Stimulated activated memory B cell treated with anti-CD40 and anti-IgM and Interleukin-4, amounts not matched to agents 10 μg/mL and 1 μg/mL and 100 μg/mL, for 72 hours (primary cell): ENCODE measurements around the gene ALDH1A1.

Source experiments
- ATAC-seq: fragments of 150-1000 bp; cut with Tn5 transposase; 2 replicates; pipeline ENCODE4 v1.10.0; 2021
- H3K27ac Mint-ChIP-seq: one replicate; pipeline ENCODE4 v1.8.0; 2022; ENCODE audit warnings: mild to moderate bottlenecking, mixed read lengths
- H3K27me3 Mint-ChIP-seq: one replicate; pipeline ENCODE4 v1.8.0; 2022; ENCODE audit warnings: mixed read lengths
- H3K36me3 Mint-ChIP-seq: one replicate; pipeline ENCODE4 v1.8.0; 2022; ENCODE audit warnings: mixed read lengths
- H3K4me1 Mint-ChIP-seq: one replicate; pipeline ENCODE4 v1.8.0; 2022; ENCODE audit warnings: mixed read lengths
- H3K4me3 Mint-ChIP-seq: one replicate; pipeline ENCODE4 v1.8.0; 2022; ENCODE audit warnings: mild to moderate bottlenecking, moderate library complexity, mixed read lengths
- H3K9me3 Mint-ChIP-seq: one replicate; pipeline ENCODE4 v1.8.0; 2022; ENCODE audit warnings: mixed read lengths

ALDH1A1 gene

GRCh38 chr9:72921888-72922654 lies 30.8 kb downstream of the ALDH1A1 start:
- Mint-ChIP-seq H3K4me3 (no peak overlapping the region), H3K27ac (no peak overlapping the region), H3K27me3 (no peaks in the 10 kb centered on the region), H3K4me1 (no peaks in the 10 kb centered on the region), H3K36me3 (no peaks in the 10 kb centered on the region), H3K9me3 (no peaks in the 10 kb centered on the region)
- ATAC-seq, result no peak

- H3K36me3 Mint-ChIP-seq, result no peaks in the 10 kb centered on the region
- H3K4me1 Mint-ChIP-seq, result no peaks in the 10 kb centered on the region
- H3K4me3 Mint-ChIP-seq, result no peak overlapping the region
- H3K27ac Mint-ChIP-seq, result no peak overlapping the region
- no peaks in the 10 kb centered on the region for H3K9me3 Mint-ChIP-seq
- ATAC-seq, result no peak
- H3K27me3 Mint-ChIP-seq, result no peaks in the 10 kb centered on the region
Observed at GRCh38 chr9:72919246-72919945, 33.5 kb downstream of the ALDH1A1 start.

- Mint-ChIP-seq H3K27ac (no peak overlapping the region), H3K9me3 (no peaks in the 10 kb centered on the region), H3K27me3 (no peaks in the 10 kb centered on the region), H3K4me1 (no peaks in the 10 kb centered on the region), H3K36me3 (no peaks in the 10 kb centered on the region), H3K4me3 (no peak overlapping the region)
- ATAC-seq, result no peak
Observed at GRCh38 chr9:72917892-72918509, 34.9 kb downstream of the ALDH1A1 start.

- Mint-ChIP-seq H3K9me3 (no peaks in the 10 kb centered on the region), H3K27ac (no peak overlapping the region)
- no peak for ATAC-seq
Observed at GRCh38 chr9:72915659-72916058, 37.2 kb downstream of the ALDH1A1 start.

GRCh38 chr9:72914750-72915149 lies 38.1 kb downstream of the ALDH1A1 start:
- no peaks in the 10 kb centered on the region for H3K27me3 Mint-ChIP-seq
- no peak for ATAC-seq
- no peak overlapping the region for H3K4me3 Mint-ChIP-seq
- H3K9me3 Mint-ChIP-seq, result no peaks in the 10 kb centered on the region
- no peaks in the 10 kb centered on the region for H3K36me3 Mint-ChIP-seq
- no peaks in the 10 kb centered on the region for H3K4me1 Mint-ChIP-seq
- H3K27ac Mint-ChIP-seq, result no peak overlapping the region

More at GRCh38 chr9:72915659-72916058, 37.2 kb downstream of the ALDH1A1 start:
- no peaks in the 10 kb centered on the region for H3K36me3 Mint-ChIP-seq
- H3K27me3 Mint-ChIP-seq, result no peaks in the 10 kb centered on the region
- H3K4me1 Mint-ChIP-seq, result no peaks in the 10 kb centered on the region
- H3K4me3 Mint-ChIP-seq, result no peak overlapping the region

GRCh38 chr9:72913382-72914009 lies 39.4 kb downstream of the ALDH1A1 start:
- no peak for ATAC-seq
- H3K4me1 Mint-ChIP-seq, result no peaks in the 10 kb centered on the region
- H3K9me3 Mint-ChIP-seq, result no peaks in the 10 kb centered on the region
- no peaks in the 10 kb centered on the region for H3K36me3 Mint-ChIP-seq
- H3K27me3 Mint-ChIP-seq, result no peaks in the 10 kb centered on the region
- H3K4me3 Mint-ChIP-seq, result no peak overlapping the region
- H3K27ac Mint-ChIP-seq, result no peak overlapping the region

GRCh38 chr9:72912476-72913381 lies 40.1 kb downstream of the ALDH1A1 start:
- Mint-ChIP-seq H3K9me3 (no peaks in the 10 kb centered on the region), H3K4me1 (no peaks in the 10 kb centered on the region), H3K4me3 (no peak overlapping the region), H3K27me3 (no peaks in the 10 kb centered on the region), H3K36me3 (no peaks in the 10 kb centered on the region), H3K27ac (no peak overlapping the region)
- no peak for ATAC-seq

- ATAC-seq, result no peak
- no peak overlapping the region for H3K4me3 Mint-ChIP-seq
- no peaks in the 10 kb centered on the region for H3K4me1 Mint-ChIP-seq
- no peak overlapping the region for H3K27ac Mint-ChIP-seq
- H3K9me3 Mint-ChIP-seq, result no peaks in the 10 kb centered on the region
- no peaks in the 10 kb centered on the region for H3K27me3 Mint-ChIP-seq
- H3K36me3 Mint-ChIP-seq, result no peaks in the 10 kb centered on the region
Observed at GRCh38 chr9:72911816-72912215, 41.0 kb downstream of the ALDH1A1 start.

- Mint-ChIP-seq H3K27me3 (no peaks in the 10 kb centered on the region), H3K27ac (no peak overlapping the region), H3K4me1 (no peaks in the 10 kb centered on the region), H3K4me3 (no peak overlapping the region), H3K36me3 (no peaks in the 10 kb centered on the region), H3K9me3 (no peaks in the 10 kb centered on the region)
- ATAC-seq, result no peak
Observed at GRCh38 chr9:72911247-72911775, 41.5 kb downstream of the ALDH1A1 start.

- no peak overlapping the region for H3K27ac Mint-ChIP-seq
- H3K27me3 Mint-ChIP-seq, result no peaks in the 10 kb centered on the region
- no peaks in the 10 kb centered on the region for H3K4me1 Mint-ChIP-seq
- no peak overlapping the region for H3K4me3 Mint-ChIP-seq
- H3K36me3 Mint-ChIP-seq, result no peaks in the 10 kb centered on the region
- no peak for ATAC-seq
- no peaks in the 10 kb centered on the region for H3K9me3 Mint-ChIP-seq
Observed at GRCh38 chr9:72909428-72909827, 43.4 kb downstream of the ALDH1A1 start.

- Mint-ChIP-seq H3K36me3 (no peaks in the 10 kb centered on the region), H3K4me1 (no peaks in the 10 kb centered on the region), H3K9me3 (no peaks in the 10 kb centered on the region), H3K27ac (no peak overlapping the region), H3K4me3 (no peak overlapping the region), H3K27me3 (no peaks in the 10 kb centered on the region)
- no peak for ATAC-seq
Observed at GRCh38 chr9:72907421-72907820, 45.4 kb downstream of the ALDH1A1 start.

- Mint-ChIP-seq H3K27ac (no peak overlapping the region), H3K9me3 (no peaks in the 10 kb centered on the region), H3K4me1 (no peaks in the 10 kb centered on the region), H3K36me3 (no peaks in the 10 kb centered on the region), H3K4me3 (no peak overlapping the region), H3K27me3 (no peaks in the 10 kb centered on the region)
- ATAC-seq, result no peak
Observed at GRCh38 chr9:72906810-72907209, 46.0 kb downstream of the ALDH1A1 start.

GRCh38 chr9:72905514-72906480 lies 47.1 kb downstream of the ALDH1A1 start:
- no peaks in the 10 kb centered on the region for H3K4me1 Mint-ChIP-seq
- ATAC-seq, result no peak

More at GRCh38 chr9:72905514-72906480, 47.1 kb downstream of the ALDH1A1 start:
- Mint-ChIP-seq H3K27ac (no peak overlapping the region), H3K36me3 (no peaks in the 10 kb centered on the region), H3K9me3 (no peaks in the 10 kb centered on the region), H3K4me3 (no peak overlapping the region), H3K27me3 (no peaks in the 10 kb centered on the region)
